ENCODE measurements around the gene SPEG. TPM values are rescaled to one million over a fixed set of nuclear protein-coding genes. Genes with fewer than 3 reads are reported as not detected.
A peak's percentile ranks its signal among the peaks of the same experiment; 100 is the strongest.

The SPEG gene
- total RNA-seq, 1 donor from 2014 or later, result 71.2 TPM

- Histone ChIP-seq H3K4me1 (ENCODE audit: insufficient read depth, low read length) (peaks cover 30% of the 10 kb centered on the region), H3K36me3 (ENCODE audit: insufficient read depth, low read length) (no peaks in the 10 kb centered on the region), H3K4me3 (ENCODE audit: insufficient read depth, low read depth, low read length) (no peak overlapping the region), H4K20me1 (ENCODE audit: insufficient read depth, low read length) (no peaks in the 10 kb centered on the region), H3K79me2 (ENCODE audit: insufficient read depth, low read length) (no peaks in the 10 kb centered on the region), H3K27ac (ENCODE audit: low read depth, low read length) (no peak overlapping the region), H3K4me2 (ENCODE audit: low read length) (peak overlapping the region; percentile 64), H3K9ac (ENCODE audit: low read length) (peak overlapping the region; percentile 41), H2AFZ (ENCODE audit: low read depth, low read length) (peak overlapping the region; percentile 54), H3K9me3 (ENCODE audit: insufficient read depth, low read depth, low read length) (no peaks in the 10 kb centered on the region), H3K27me3 (ENCODE audit: insufficient read depth, low read length) (peaks cover 11% of the 10 kb centered on the region)
- Mint-ChIP-seq H3K27me3 (ENCODE audit: low read depth, unreplicated experiment) (peaks cover 34% of the 10 kb centered on the region), H3K27ac (ENCODE audit: unreplicated experiment) (no peak overlapping the region), H3K4me3 (ENCODE audit: unreplicated experiment) (peak overlapping the region; percentile 50), H3K9me3 (ENCODE audit: unreplicated experiment) (no peaks in the 10 kb centered on the region), H3K4me1 (ENCODE audit: low read depth, unreplicated experiment) (peaks cover 29% of the 10 kb centered on the region), H3K36me3 (ENCODE audit: low read depth, unreplicated experiment) (no peaks in the 10 kb centered on the region)
- FAIRE-seq (no peak), DNase-seq (ENCODE audit: low read depth) (no peak)
- TF ChIP-seq EZH2 (IDR thresholded peaks at IDR 0.05; ENCODE audit: insufficient read depth, low read length), result no peak
- TF ChIP-seq, protein P1, sequence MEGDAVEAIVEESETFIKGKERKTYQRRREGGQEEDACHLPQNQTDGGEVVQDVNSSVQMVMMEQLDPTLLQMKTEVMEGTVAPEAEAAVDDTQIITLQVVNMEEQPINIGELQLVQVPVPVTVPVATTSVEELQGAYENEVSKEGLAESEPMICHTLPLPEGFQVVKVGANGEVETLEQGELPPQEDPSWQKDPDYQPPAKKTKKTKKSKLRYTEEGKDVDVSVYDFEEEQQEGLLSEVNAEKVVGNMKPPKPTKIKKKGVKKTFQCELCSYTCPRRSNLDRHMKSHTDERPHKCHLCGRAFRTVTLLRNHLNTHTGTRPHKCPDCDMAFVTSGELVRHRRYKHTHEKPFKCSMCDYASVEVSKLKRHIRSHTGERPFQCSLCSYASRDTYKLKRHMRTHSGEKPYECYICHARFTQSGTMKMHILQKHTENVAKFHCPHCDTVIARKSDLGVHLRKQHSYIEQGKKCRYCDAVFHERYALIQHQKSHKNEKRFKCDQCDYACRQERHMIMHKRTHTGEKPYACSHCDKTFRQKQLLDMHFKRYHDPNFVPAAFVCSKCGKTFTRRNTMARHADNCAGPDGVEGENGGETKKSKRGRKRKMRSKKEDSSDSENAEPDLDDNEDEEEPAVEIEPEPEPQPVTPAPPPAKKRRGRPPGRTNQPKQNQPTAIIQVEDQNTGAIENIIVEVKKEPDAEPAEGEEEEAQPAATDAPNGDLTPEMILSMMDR (IDR thresholded peaks at IDR 0.05; ENCODE audit: insufficient read depth, low read depth, low read length), result no peak
Observed at GRCh38 chr2:219523031-219523671, 88.5 kb downstream of the SPEG start.

GRCh38 chr2:219524817-219525216 lies 90.2 kb downstream of the SPEG start:
- Mint-ChIP-seq H3K27ac (ENCODE audit: unreplicated experiment) (no peak overlapping the region), H3K9me3 (ENCODE audit: unreplicated experiment) (no peaks in the 10 kb centered on the region), H3K27me3 (ENCODE audit: low read depth, unreplicated experiment) (peaks cover 45% of the 10 kb centered on the region), H3K4me1 (ENCODE audit: low read depth, unreplicated experiment) (peaks cover 26% of the 10 kb centered on the region), H3K4me3 (ENCODE audit: unreplicated experiment) (no peak overlapping the region), H3K36me3 (ENCODE audit: low read depth, unreplicated experiment) (no peaks in the 10 kb centered on the region)
- Histone ChIP-seq H3K27ac (ENCODE audit: low read depth, low read length) (no peak overlapping the region), H2AFZ (ENCODE audit: low read depth, low read length) (no peak overlapping the region), H3K4me3 (ENCODE audit: insufficient read depth, low read depth, low read length) (no peak overlapping the region), H3K36me3 (ENCODE audit: insufficient read depth, low read length) (no peaks in the 10 kb centered on the region), H3K9ac (ENCODE audit: low read length) (no peak overlapping the region), H3K79me2 (ENCODE audit: insufficient read depth, low read length) (no peaks in the 10 kb centered on the region), H3K27me3 (ENCODE audit: insufficient read depth, low read length) (peaks cover 17% of the 10 kb centered on the region), H3K4me1 (ENCODE audit: insufficient read depth, low read length) (peaks cover 32% of the 10 kb centered on the region), H3K9me3 (ENCODE audit: insufficient read depth, low read depth, low read length) (no peaks in the 10 kb centered on the region), H4K20me1 (ENCODE audit: insufficient read depth, low read length) (no peaks in the 10 kb centered on the region), H3K4me2 (ENCODE audit: low read length) (no peak overlapping the region)
- no peak for DNase-seq (ENCODE audit: low read depth)
- no peak for FAIRE-seq
- no peak for TF ChIP-seq EZH2 (IDR thresholded peaks at IDR 0.05; ENCODE audit: insufficient read depth, low read length)
- TF ChIP-seq, protein P1 (IDR thresholded peaks at IDR 0.05; ENCODE audit: insufficient read depth, low read depth, low read length), result no peak

DNA sequence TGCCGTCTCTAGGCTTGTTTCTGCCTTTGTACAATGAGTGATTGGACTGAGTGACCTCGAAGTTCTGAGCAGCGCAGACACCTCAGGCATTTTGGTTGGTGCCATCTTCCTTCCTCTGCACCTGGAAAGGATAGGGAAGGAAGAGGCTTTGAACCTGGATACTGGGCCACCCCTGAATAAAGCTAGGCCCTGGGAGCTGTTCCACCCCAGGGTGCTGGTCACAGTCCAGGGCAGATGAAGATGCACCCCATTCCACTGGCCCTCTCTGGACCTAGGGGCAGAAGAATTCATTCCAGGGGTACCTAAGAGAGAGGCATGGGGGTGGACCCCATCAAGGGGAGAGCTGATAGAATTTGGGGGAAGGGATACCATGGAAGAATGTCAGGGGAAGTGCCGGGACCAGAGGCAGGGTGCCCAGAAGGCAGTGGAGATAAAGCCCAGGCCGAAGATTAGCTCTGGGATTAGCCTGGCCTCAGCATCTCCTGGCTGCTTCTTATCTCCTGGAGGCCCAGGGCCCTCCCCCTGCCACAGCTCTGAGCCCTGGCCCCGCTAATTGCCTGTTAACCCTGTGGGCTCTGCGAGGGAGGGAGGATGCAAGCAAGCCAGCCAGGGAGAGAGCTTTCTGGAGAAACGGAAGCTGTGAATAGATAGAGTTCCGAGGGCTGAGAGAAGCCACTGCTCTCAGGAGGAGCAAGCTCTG lies 91.0 kb downstream of the SPEG start:
- Histone ChIP-seq H3K79me2 (ENCODE audit: insufficient read depth, low read length) (no peaks in the 10 kb centered on the region), H3K9ac (ENCODE audit: low read length) (no peak overlapping the region), H3K9me3 (ENCODE audit: insufficient read depth, low read depth, low read length) (no peaks in the 10 kb centered on the region), H3K4me1 (ENCODE audit: insufficient read depth, low read length) (peaks cover 30% of the 10 kb centered on the region), H3K4me3 (ENCODE audit: insufficient read depth, low read depth, low read length) (no peak overlapping the region), H3K4me2 (ENCODE audit: low read length) (no peak overlapping the region), H3K27ac (ENCODE audit: low read depth, low read length) (no peak overlapping the region), H4K20me1 (ENCODE audit: insufficient read depth, low read length) (no peaks in the 10 kb centered on the region), H3K27me3 (ENCODE audit: insufficient read depth, low read length) (peaks cover 17% of the 10 kb centered on the region), H3K36me3 (ENCODE audit: insufficient read depth, low read length) (no peaks in the 10 kb centered on the region), H2AFZ (ENCODE audit: low read depth, low read length) (no peak overlapping the region)
- Mint-ChIP-seq H3K4me1 (ENCODE audit: low read depth, unreplicated experiment) (peaks cover 22% of the 10 kb centered on the region), H3K4me3 (ENCODE audit: unreplicated experiment) (peak overlapping the region; percentile 67), H3K27me3 (ENCODE audit: low read depth, unreplicated experiment) (peaks cover 54% of the 10 kb centered on the region), H3K27ac (ENCODE audit: unreplicated experiment) (no peak overlapping the region), H3K36me3 (ENCODE audit: low read depth, unreplicated experiment) (no peaks in the 10 kb centered on the region), H3K9me3 (ENCODE audit: unreplicated experiment) (no peaks in the 10 kb centered on the region)
- TF ChIP-seq, protein P1 (IDR thresholded peaks at IDR 0.05; ENCODE audit: insufficient read depth, low read depth, low read length), result no peak
- TF ChIP-seq EZH2 (IDR thresholded peaks at IDR 0.05; ENCODE audit: insufficient read depth, low read length), result no peak
- DNase-seq (ENCODE audit: low read depth), result no peak
- FAIRE-seq, result no peak
